T-helper 17 cell (primary cell): ENCODE data around the gene CD8B. TPM values are rescaled to one million over a fixed set of nuclear protein-coding genes. Genes with fewer than 3 reads are reported as not detected.

ENCODE experiments used
- ATAC-seq: fragments of 150-1000 bp; cut with Tn5 transposase; 2 replicates; pipeline ENCODE4 v1.10.0; 2021; ENCODE audit warnings: mild to moderate bottlenecking, moderate library complexity
- DNase-seq, 3 donors: peaks; one replicate each; pipeline versions ENCODE4 v3.0.0 to v3.0.0-alpha.2; 2020 to 2021
- H3K9me3 ChIP-seq: one replicate; pipeline ENCODE4 v1.7.0; 2013; ENCODE audit warnings: low read length, mild to moderate bottlenecking; ENCODE audit not compliant: control insufficient read depth, poor library complexity, severe bottlenecking
- H3K27ac Mint-ChIP-seq: one replicate; pipeline ENCODE4 v1.8.0; 2022; ENCODE audit warnings: mild to moderate bottlenecking, moderate library complexity, mixed read lengths
- H3K27me3 Mint-ChIP-seq: one replicate; pipeline ENCODE4 v1.8.0; 2022; ENCODE audit warnings: mixed read lengths
- H3K36me3 Mint-ChIP-seq: one replicate; pipeline ENCODE4 v1.8.0; 2022; ENCODE audit warnings: low read depth, mixed read lengths
- H3K4me1 Mint-ChIP-seq: one replicate; pipeline ENCODE4 v1.8.0; 2022; ENCODE audit warnings: mild to moderate bottlenecking, mixed read lengths
- H3K4me3 Mint-ChIP-seq: one replicate; pipeline ENCODE4 v1.8.0; 2022; ENCODE audit warnings: mild to moderate bottlenecking, moderate library complexity, mixed read lengths
- total RNA-seq, 4 donors: library from RNA in 2 of 4; stranded (reverse) in 2 of 4; gene quantifications; one replicate each; pipeline ENCODE4 v1.2.3 and lab custom pipeline; 2022 to 2026

CD8B gene
- total RNA-seq, 2 donors from 2014 or later, result not detected

- Mint-ChIP-seq H3K27ac (no peak overlapping the region), H3K4me1 (peaks cover 5% of the 10 kb centered on the region)
- ATAC-seq, result peak; percentile 57
These were observed 35.8 kb downstream of the CD8B start for GRCh38 chr2:86825693-86826381.

GRCh38 chr2:86825036-86825692 is 36.5 kb downstream of the CD8B start:
- Mint-ChIP-seq H3K4me1 (peaks cover 5% of the 10 kb centered on the region), H3K4me3 (no peak overlapping the region), H3K36me3 (peaks cover 5% of the 10 kb centered on the region), H3K27ac (no peak overlapping the region), H3K27me3 (peaks cover 44% of the 10 kb centered on the region)
- no peak for ATAC-seq
- no peaks in the 10 kb centered on the region for H3K9me3 ChIP-seq
- no peak for DNase-seq

More at GRCh38 chr2:86825693-86826381, 35.8 kb downstream of the CD8B start:
- peaks cover 5% of the 10 kb centered on the region for H3K36me3 Mint-ChIP-seq
- peak overlapping the region; percentile 43 for H3K4me3 Mint-ChIP-seq
- peaks cover 43% of the 10 kb centered on the region for H3K27me3 Mint-ChIP-seq
- no peaks in the 10 kb centered on the region for H3K9me3 ChIP-seq
- DNase-seq, result no peak

- ATAC-seq (no peak), DNase-seq (no peak)
- H3K9me3 ChIP-seq, result no peaks in the 10 kb centered on the region
- H3K4me1 Mint-ChIP-seq, result peaks cover 5% of the 10 kb centered on the region
- peaks cover 5% of the 10 kb centered on the region for H3K36me3 Mint-ChIP-seq
- no peak overlapping the region for H3K27ac Mint-ChIP-seq
- H3K4me3 Mint-ChIP-seq, result no peak overlapping the region
- H3K27me3 Mint-ChIP-seq, result peaks cover 51% of the 10 kb centered on the region
These were observed 38.9 kb downstream of the CD8B start for GRCh38 chr2:86822668-86823345.

DNA sequence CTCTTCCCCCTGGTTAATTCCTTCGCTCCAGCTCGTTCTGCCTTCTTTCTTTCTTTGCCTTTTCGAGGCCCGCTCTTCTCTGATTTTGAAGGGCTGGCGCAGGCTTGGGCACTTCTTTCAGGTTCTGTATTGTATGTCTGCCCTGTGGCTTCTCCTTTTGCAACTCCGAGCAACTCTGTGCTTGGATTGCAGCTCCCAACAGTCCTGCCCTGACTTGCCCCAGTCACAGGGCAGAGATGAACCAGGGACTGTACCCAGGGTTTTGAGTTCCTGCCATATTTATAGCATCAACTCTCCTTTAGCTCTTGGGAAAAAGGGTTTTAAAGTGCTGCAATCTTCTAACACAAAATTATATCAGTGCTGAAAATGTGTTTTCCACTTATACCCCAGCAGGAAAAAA is 39.8 kb downstream of the CD8B start:
- H3K36me3 Mint-ChIP-seq, result peaks cover 5% of the 10 kb centered on the region
- H3K4me1 Mint-ChIP-seq, result peaks cover 5% of the 10 kb centered on the region
- H3K9me3 ChIP-seq, result no peaks in the 10 kb centered on the region
- DNase-seq (no peak), ATAC-seq (no peak)
- no peak overlapping the region for H3K27ac Mint-ChIP-seq
- no peak overlapping the region for H3K4me3 Mint-ChIP-seq
- peaks cover 41% of the 10 kb centered on the region for H3K27me3 Mint-ChIP-seq

- Mint-ChIP-seq H3K4me3 (no peak overlapping the region), H3K27ac (no peak overlapping the region), H3K36me3 (peaks cover 5% of the 10 kb centered on the region), H3K4me1 (peaks cover 5% of the 10 kb centered on the region), H3K27me3 (peaks cover 45% of the 10 kb centered on the region)
- ATAC-seq (no peak), DNase-seq (no peak)
- no peaks in the 10 kb centered on the region for H3K9me3 ChIP-seq
These were observed 40.4 kb downstream of the CD8B start for GRCh38 chr2:86821306-86821705.

- H3K36me3 Mint-ChIP-seq, result peaks cover 5% of the 10 kb centered on the region
- no peaks in the 10 kb centered on the region for H3K9me3 ChIP-seq
- no peak overlapping the region for H3K27ac Mint-ChIP-seq
- no peak for DNase-seq
- peaks cover 39% of the 10 kb centered on the region for H3K27me3 Mint-ChIP-seq
- no peaks in the 10 kb centered on the region for H3K4me1 Mint-ChIP-seq
- ATAC-seq, result no peak
- H3K4me3 Mint-ChIP-seq, result no peak overlapping the region
These were observed 42.7 kb downstream of the CD8B start for GRCh38 chr2:86818957-86819356.

GRCh38 chr2:86818114-86818801 is 43.4 kb downstream of the CD8B start:
- Mint-ChIP-seq H3K27me3 (peaks cover 46% of the 10 kb centered on the region), H3K36me3 (peaks cover 2% of the 10 kb centered on the region), H3K27ac (no peak overlapping the region), H3K4me3 (no peak overlapping the region), H3K4me1 (no peaks in the 10 kb centered on the region)
- no peaks in the 10 kb centered on the region for H3K9me3 ChIP-seq
- ATAC-seq (no peak), DNase-seq (no peak)

GRCh38 chr2:86815611-86816010 is 46.1 kb downstream of the CD8B start:
- H3K27me3 Mint-ChIP-seq, result peaks cover 65% of the 10 kb centered on the region
- DNase-seq (no peak), ATAC-seq (no peak)
- H3K4me3 Mint-ChIP-seq, result no peak overlapping the region
- H3K4me1 Mint-ChIP-seq, result no peaks in the 10 kb centered on the region
- no peaks in the 10 kb centered on the region for H3K9me3 ChIP-seq
- H3K27ac Mint-ChIP-seq, result no peak overlapping the region
- no peaks in the 10 kb centered on the region for H3K36me3 Mint-ChIP-seq

- no peak overlapping the region for H3K4me3 Mint-ChIP-seq
These were observed 52.1 kb downstream of the CD8B start for GRCh38 chr2:86809481-86810121.

GRCh38 chr2:86808315-86809161 is 53.1 kb downstream of the CD8B start:
- peak; percentile 74 to 87 (median 76) for DNase-seq
- Mint-ChIP-seq H3K27me3 (peaks cover 53% of the 10 kb centered on the region), H3K36me3 (peaks cover 2% of the 10 kb centered on the region), H3K27ac (no peak overlapping the region), H3K4me1 (peaks cover 17% of the 10 kb centered on the region), H3K4me3 (peak overlapping the region; percentile 98)
- no peaks in the 10 kb centered on the region for H3K9me3 ChIP-seq
- peak; percentile 96 for ATAC-seq

More at GRCh38 chr2:86809481-86810121, 52.1 kb downstream of the CD8B start:
- no peaks in the 10 kb centered on the region for H3K9me3 ChIP-seq
- ATAC-seq, result no peak
- Mint-ChIP-seq H3K36me3 (peaks cover 2% of the 10 kb centered on the region), H3K27me3 (peaks cover 57% of the 10 kb centered on the region), H3K4me1 (peaks cover 17% of the 10 kb centered on the region), H3K27ac (no peak overlapping the region)
- DNase-seq, result no peak

DNA sequence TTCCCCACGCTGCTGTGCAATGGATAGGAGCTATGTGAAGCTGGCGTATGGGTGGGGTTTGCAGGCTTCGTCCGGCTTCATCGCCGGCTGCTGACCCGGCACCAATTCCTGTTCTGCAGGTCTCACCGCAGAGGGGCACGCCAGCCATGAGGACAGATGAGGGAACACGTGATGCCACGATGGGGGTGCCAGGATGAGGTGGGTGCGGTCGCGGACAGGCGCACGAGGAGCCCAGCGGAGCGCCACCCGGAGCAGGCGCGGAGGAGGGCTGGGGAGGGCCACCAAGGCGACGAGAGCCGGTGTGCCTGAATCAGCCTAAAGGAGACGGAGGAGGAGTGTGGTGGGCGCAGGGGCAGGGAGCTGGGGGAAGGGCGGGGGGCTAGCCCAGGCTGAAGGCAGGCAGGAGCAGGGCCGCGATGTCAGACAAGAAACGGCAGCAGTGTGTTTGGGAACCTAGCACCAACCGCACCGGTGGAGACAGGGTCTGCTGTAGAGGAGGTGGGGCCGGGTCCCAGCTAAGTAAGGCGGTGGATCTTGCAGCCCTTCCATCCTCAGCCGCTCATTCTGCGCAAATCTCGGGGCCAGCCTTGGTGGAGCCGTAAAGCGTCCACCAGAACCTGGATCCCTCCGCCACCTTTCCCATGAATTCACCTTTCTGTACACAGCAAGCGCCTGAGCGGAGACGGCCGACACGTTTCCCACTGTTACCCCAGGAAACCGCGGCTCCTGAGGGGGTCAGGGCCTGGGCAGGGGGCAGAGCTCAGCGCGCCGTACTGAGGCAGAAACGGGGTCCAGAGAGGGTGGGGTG is 54.0 kb downstream of the CD8B start:
- no peaks in the 10 kb centered on the region for H3K9me3 ChIP-seq
- ATAC-seq (peak; percentile 49), DNase-seq (no peak)
- Mint-ChIP-seq H3K4me1 (peaks cover 17% of the 10 kb centered on the region), H3K36me3 (peaks cover 2% of the 10 kb centered on the region), H3K27ac (peak overlapping the region; percentile 4), H3K4me3 (peak overlapping the region; percentile 98), H3K27me3 (peaks cover 44% of the 10 kb centered on the region)
